GM23338 (cell line): Measurements from ENCODE around the gene FAM174A.

Experiments
- EZH2 ChIP-seq: fragments of 200-600 bp; sonication (generic); IDR thresholded peaks from one replicate; pipeline ENCODE4 v1.8.0; 2017; ENCODE audit warnings: antibody characterized with exemption, mild to moderate bottlenecking, low read depth; ENCODE audit not compliant: unreplicated experiment
- EZH2phosphoT487 ChIP-seq: fragments of 200-600 bp; sonication (generic); IDR thresholded peaks from one replicate; pipeline ENCODE4 v1.8.1; 2018; ENCODE audit warnings: antibody characterized with exemption; ENCODE audit not compliant: unreplicated experiment
- JUNB ChIP-seq: IDR thresholded peaks from one replicate; pipeline ENCODE4 v1.6.1; 2016; ENCODE audit warnings: antibody characterized with exemption; ENCODE audit not compliant: unreplicated experiment
- NANOG ChIP-seq: IDR thresholded peaks from 2 replicates; pipeline ENCODE4 v1.6.1; 2016; ENCODE audit warnings: antibody characterized with exemption, borderline replicate concordance
- POLR2AphosphoS5 ChIP-seq: IDR thresholded peaks from 2 replicates; pipeline ENCODE4 v1.6.1; 2016; ENCODE audit warnings: antibody characterized with exemption, low read depth
- REST ChIP-seq: IDR thresholded peaks from one replicate; pipeline ENCODE4 v1.6.1; 2018; ENCODE audit warnings: antibody characterized with exemption; ENCODE audit not compliant: unreplicated experiment
- STAT1 ChIP-seq: IDR thresholded peaks from one replicate; pipeline ENCODE4 v1.6.1; 2016; ENCODE audit warnings: antibody characterized with exemption; ENCODE audit not compliant: unreplicated experiment
- TF ChIP-seq, protein P1 (sequence below), 2 experiments: fragments of 200-600 bp in 1 of 2; sonication (generic) in 1 of 2; conservative IDR thresholded peaks; 2 replicates each; pipeline versions ENCODE4 v1.5.1 to v1.6.1; 2016 to 2017; ENCODE audit warnings: antibody characterized with exemption in 2 of 2, low read depth in 2 of 2, mild to moderate bottlenecking in 2 of 2, moderate library complexity in 1 of 2
- TF ChIP-seq, protein P2 (sequence below): fragments of 250-450 bp; sonication (Bioruptor Pico); IDR thresholded peaks from 2 replicates; pipeline ENCODE4 v1.5.0; 2020; ENCODE audit warnings: mild to moderate bottlenecking, moderate library complexity

- TF ChIP-seq, protein P1, sequence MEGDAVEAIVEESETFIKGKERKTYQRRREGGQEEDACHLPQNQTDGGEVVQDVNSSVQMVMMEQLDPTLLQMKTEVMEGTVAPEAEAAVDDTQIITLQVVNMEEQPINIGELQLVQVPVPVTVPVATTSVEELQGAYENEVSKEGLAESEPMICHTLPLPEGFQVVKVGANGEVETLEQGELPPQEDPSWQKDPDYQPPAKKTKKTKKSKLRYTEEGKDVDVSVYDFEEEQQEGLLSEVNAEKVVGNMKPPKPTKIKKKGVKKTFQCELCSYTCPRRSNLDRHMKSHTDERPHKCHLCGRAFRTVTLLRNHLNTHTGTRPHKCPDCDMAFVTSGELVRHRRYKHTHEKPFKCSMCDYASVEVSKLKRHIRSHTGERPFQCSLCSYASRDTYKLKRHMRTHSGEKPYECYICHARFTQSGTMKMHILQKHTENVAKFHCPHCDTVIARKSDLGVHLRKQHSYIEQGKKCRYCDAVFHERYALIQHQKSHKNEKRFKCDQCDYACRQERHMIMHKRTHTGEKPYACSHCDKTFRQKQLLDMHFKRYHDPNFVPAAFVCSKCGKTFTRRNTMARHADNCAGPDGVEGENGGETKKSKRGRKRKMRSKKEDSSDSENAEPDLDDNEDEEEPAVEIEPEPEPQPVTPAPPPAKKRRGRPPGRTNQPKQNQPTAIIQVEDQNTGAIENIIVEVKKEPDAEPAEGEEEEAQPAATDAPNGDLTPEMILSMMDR (conservative IDR thresholded peaks at IDR 0.05; ENCODE audit: low read depth in 2 of 2) = peak; percentile 55 to 57
- TF ChIP-seq POLR2AphosphoS5 (no peak), EZH2 (no peak), EZH2phosphoT487 (no peak), REST (no peak), JUNB (no peak), STAT1 (no peak), NANOG (no peak)
- TF ChIP-seq, protein P2, sequence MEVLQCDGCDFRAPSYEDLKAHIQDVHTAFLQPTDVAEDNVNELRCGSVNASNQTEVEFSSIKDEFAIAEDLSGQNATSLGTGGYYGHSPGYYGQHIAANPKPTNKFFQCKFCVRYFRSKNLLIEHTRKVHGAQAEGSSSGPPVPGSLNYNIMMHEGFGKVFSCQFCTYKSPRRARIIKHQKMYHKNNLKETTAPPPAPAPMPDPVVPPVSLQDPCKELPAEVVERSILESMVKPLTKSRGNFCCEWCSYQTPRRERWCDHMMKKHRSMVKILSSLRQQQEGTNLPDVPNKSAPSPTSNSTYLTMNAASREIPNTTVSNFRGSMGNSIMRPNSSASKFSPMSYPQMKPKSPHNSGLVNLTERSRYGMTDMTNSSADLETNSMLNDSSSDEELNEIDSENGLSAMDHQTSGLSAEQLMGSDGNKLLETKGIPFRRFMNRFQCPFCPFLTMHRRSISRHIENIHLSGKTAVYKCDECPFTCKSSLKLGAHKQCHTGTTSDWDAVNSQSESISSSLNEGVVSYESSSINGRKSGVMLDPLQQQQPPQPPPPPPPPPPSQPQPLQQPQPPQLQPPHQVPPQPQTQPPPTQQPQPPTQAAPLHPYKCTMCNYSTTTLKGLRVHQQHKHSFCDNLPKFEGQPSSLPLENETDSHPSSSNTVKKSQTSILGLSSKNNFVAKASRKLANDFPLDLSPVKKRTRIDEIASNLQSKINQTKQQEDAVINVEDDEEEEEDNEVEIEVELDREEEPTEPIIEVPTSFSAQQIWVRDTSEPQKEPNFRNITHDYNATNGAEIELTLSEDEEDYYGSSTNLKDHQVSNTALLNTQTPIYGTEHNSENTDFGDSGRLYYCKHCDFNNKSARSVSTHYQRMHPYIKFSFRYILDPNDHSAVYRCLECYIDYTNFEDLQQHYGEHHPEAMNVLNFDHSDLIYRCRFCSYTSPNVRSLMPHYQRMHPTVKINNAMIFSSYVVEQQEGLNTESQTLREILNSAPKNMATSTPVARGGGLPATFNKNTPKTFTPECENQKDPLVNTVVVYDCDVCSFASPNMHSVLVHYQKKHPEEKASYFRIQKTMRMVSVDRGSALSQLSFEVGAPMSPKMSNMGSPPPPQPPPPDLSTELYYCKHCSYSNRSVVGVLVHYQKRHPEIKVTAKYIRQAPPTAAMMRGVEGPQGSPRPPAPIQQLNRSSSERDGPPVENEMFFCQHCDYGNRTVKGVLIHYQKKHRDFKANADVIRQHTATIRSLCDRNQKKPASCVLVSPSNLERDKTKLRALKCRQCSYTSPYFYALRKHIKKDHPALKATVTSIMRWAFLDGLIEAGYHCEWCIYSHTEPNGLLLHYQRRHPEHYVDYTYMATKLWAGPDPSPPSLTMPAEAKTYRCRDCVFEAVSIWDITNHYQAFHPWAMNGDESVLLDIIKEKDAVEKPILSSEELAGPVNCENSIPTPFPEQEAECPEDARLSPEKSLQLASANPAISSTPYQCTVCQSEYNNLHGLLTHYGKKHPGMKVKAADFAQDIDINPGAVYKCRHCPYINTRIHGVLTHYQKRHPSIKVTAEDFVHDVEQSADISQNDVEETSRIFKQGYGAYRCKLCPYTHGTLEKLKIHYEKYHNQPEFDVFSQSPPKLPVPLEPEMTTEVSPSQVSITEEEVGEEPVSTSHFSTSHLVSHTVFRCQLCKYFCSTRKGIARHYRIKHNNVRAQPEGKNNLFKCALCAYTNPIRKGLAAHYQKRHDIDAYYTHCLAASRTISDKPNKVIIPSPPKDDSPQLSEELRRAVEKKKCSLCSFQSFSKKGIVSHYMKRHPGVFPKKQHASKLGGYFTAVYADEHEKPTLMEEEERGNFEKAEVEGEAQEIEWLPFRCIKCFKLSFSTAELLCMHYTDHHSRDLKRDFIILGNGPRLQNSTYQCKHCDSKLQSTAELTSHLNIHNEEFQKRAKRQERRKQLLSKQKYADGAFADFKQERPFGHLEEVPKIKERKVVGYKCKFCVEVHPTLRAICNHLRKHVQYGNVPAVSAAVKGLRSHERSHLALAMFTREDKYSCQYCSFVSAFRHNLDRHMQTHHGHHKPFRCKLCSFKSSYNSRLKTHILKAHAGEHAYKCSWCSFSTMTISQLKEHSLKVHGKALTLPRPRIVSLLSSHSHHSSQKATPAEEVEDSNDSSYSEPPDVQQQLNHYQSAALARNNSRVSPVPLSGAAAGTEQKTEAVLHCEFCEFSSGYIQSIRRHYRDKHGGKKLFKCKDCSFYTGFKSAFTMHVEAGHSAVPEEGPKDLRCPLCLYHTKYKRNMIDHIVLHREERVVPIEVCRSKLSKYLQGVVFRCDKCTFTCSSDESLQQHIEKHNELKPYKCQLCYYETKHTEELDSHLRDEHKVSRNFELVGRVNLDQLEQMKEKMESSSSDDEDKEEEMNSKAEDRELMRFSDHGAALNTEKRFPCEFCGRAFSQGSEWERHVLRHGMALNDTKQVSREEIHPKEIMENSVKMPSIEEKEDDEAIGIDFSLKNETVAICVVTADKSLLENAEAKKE (CRISPR knock-in tag) = no peak
Observed at GRCh38 chr5:100623719-100624118, 88.5 kb downstream of the FAM174A start.
